Neural progenitor cell (in vitro differentiated cells): ENCODE results near the gene GALK1. TPM values are rescaled to one million over a fixed set of nuclear protein-coding genes. Genes with fewer than 3 reads are reported as not detected.

Experiments
- DNase-seq: peaks from one replicate; pipeline ENCODE4 v3.0.0-alpha.2; 2016; ENCODE audit warnings: low spot score
- H2AFZ ChIP-seq: fragments of 200-600 bp; sonication (generic); replicated peaks from 2 replicates; pipeline ENCODE4 v1.6.1; 2016; ENCODE audit warnings: antibody characterized with exemption
- H3F3A ChIP-seq: fragments of 200-600 bp; sonication (generic); 2 replicates; pipeline ENCODE4 v1.6.1; 2016; ENCODE audit warnings: antibody characterized with exemption, low read depth
- H3K27ac ChIP-seq: fragments of 200-600 bp; sonication (generic); 2 replicates; pipeline ENCODE4 v1.5.1; 2016; ENCODE audit warnings: mild to moderate bottlenecking
- H3K27me3 ChIP-seq: fragments of 200-600 bp; sonication (generic); 2 replicates; pipeline ENCODE4 v1.6.1; 2016; ENCODE audit warnings: mild to moderate bottlenecking, moderate library complexity
- H3K36me3 ChIP-seq: fragments of 200-600 bp; sonication (generic); 2 replicates; pipeline ENCODE4 v1.5.1; 2016
- H3K4me1 ChIP-seq: fragments of 200-600 bp; sonication (generic); 2 replicates; pipeline ENCODE4 v1.6.1; 2016; ENCODE audit warnings: mixed run types
- H3K4me2 ChIP-seq: fragments of 200-600 bp; sonication (generic); 2 replicates; pipeline ENCODE4 v1.6.1; 2016
- H3K4me3 ChIP-seq: fragments of 200-600 bp; sonication (generic); 2 replicates; pipeline ENCODE4 v1.5.1; 2016
- H3K79me2 ChIP-seq: fragments of 200-600 bp; sonication (generic); 2 replicates; pipeline ENCODE4 v1.6.1; 2016; ENCODE audit warnings: low read depth
- H3K9ac ChIP-seq: fragments of 200-600 bp; sonication (generic); 2 replicates; pipeline ENCODE4 v1.6.1; 2016
- H3K9me3 ChIP-seq: fragments of 200-600 bp; sonication (generic); 2 replicates; pipeline ENCODE4 v1.5.1; 2016; ENCODE audit warnings: low read depth
- H4K20me1 ChIP-seq: fragments of 200-600 bp; sonication (generic); 2 replicates; pipeline ENCODE4 v1.6.1; 2016; ENCODE audit warnings: low read depth
- H3K27ac Mint-ChIP-seq: 3 replicates; pipeline ENCODE4 v1.8.0; 2021; ENCODE audit warnings: mixed read lengths
- H3K27me3 Mint-ChIP-seq: 2 replicates; pipeline ENCODE4 v1.8.0; 2022; ENCODE audit warnings: low read depth, mild to moderate bottlenecking, inconsistent platforms, moderate library complexity, mixed read lengths; ENCODE audit not compliant: insufficient read depth
- H3K36me3 Mint-ChIP-seq: 3 replicates; pipeline ENCODE4 v1.8.0; 2021; ENCODE audit warnings: mixed read lengths
- H3K4me1 Mint-ChIP-seq: 3 replicates; pipeline ENCODE4 v1.8.0; 2021; ENCODE audit warnings: mixed read lengths
- H3K4me3 Mint-ChIP-seq: 3 replicates; pipeline ENCODE4 v1.8.0; 2021; ENCODE audit warnings: mild to moderate bottlenecking, moderate library complexity, mixed read lengths
- H3K9me3 Mint-ChIP-seq: 3 replicates; pipeline ENCODE4 v1.8.0; 2020; ENCODE audit warnings: mixed read lengths
- CTCF ChIP-seq: fragments of 200-600 bp; sonication (generic); IDR thresholded peaks from 2 replicates; pipeline ENCODE4 v1.5.1; 2017; ENCODE audit warnings: antibody characterized with exemption, mild to moderate bottlenecking
- EZH2 ChIP-seq: fragments of 200-600 bp; sonication (generic); IDR thresholded peaks from 2 replicates; pipeline ENCODE4 v1.6.1; 2017; ENCODE audit warnings: antibody characterized with exemption, mild to moderate bottlenecking, moderate library complexity
- EZH2phosphoT487 ChIP-seq: fragments of 200-600 bp; sonication (generic); IDR thresholded peaks from 2 replicates; pipeline ENCODE4 v1.6.1; 2017; ENCODE audit warnings: antibody characterized with exemption
- total RNA-seq: library from RNA; depleted of rRNA; stranded (reverse); fragments of >200 nt; gene quantifications from 2 replicates; pipeline ENCODE4 v1.2.3, GENCODE V29; 2015; ENCODE audit warnings: low replicate concordance

Gene GALK1
- total RNA-seq, 1 donor from 2014 or later, result 6.5 TPM

DNA sequence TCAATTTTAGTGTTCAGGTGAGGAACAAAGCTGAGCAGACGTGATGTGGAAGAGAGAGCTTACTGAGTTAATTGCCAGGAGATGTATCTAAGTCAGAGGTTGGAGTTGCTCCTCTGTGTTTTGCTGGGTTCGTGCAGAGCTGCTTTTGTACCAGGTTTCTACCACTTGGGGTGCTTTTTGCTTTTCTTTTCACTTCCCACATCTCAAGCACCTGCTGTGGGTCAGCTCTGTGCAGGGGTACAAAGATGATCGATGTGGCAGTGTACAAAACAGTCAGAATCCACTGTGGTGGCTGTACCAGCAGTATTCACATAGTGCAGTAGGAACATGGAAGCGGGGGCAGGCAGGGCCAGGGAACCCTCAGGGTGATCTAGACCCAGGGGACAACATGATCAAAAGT, 34.4 kb upstream of the GALK1 start:
- Mint-ChIP-seq H3K27ac (no peak overlapping the region), H3K27me3 (no peaks in the 10 kb centered on the region), H3K4me3 (no peak overlapping the region), H3K36me3 (peaks cover 21% of the 10 kb centered on the region), H3K9me3 (no peaks in the 10 kb centered on the region), H3K4me1 (no peaks in the 10 kb centered on the region)
- H3K9me3 ChIP-seq, result no peaks in the 10 kb centered on the region
- peaks cover 9% of the 10 kb centered on the region for H3F3A ChIP-seq
- H3K4me3 ChIP-seq, result no peak overlapping the region
- H3K27ac ChIP-seq, result peak overlapping the region; percentile 13
- H2AFZ ChIP-seq, result no peak overlapping the region
- peaks cover 84% of the 10 kb centered on the region for H3K79me2 ChIP-seq
- no peak overlapping the region for H3K9ac ChIP-seq
- no peaks in the 10 kb centered on the region for H3K4me1 ChIP-seq
- TF ChIP-seq EZH2 (no peak), CTCF (no peak), EZH2phosphoT487 (no peak)
- DNase-seq, result no peak
- no peaks in the 10 kb centered on the region for H3K27me3 ChIP-seq
- no peak overlapping the region for H3K4me2 ChIP-seq
- peaks cover 57% of the 10 kb centered on the region for H4K20me1 ChIP-seq
- H3K36me3 ChIP-seq, result peaks cover 8% of the 10 kb centered on the region

DNA sequence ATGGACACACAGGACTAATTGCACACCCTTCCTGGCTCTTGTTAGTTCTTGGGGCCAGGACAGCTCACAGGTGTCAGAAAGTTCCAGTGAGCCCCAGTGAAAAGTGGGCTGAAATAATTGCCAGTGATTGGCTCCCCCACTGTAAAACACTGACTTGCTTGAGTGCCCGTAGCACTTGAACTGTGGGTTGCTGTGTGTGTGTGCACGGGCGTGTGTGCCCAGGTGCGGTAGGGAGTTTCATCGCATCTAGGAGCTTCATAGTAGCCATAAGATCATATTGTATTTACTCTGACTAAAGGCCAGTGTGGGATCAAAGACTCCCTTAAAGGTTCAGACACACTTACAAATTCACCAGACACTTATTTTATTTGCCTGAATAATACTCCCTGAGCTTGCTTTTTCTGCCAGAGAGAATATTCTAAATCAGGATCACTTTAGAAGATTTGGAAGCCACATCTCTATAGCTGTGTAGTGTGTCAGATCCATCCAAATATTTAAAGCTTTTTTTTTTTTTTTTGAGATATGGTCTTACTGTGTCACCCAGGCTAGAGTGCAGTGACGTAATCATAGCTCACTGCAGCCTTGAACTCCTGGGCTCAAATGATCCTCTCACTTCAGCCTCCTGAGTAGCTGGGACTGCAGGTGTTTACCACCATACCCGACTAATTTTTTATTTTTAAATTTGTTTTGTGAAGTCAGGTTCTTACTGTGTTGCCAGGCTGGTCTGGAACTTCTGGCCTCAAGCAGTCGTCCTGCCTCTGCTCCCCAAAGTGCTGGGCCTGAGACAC, 31.0 kb upstream of the GALK1 start:
- Histone ChIP-seq H3K9me3 (no peaks in the 10 kb centered on the region), H3K4me1 (no peaks in the 10 kb centered on the region), H3K79me2 (peaks cover 86% of the 10 kb centered on the region), H3K27me3 (no peaks in the 10 kb centered on the region), H3K27ac (no peak overlapping the region), H3K9ac (no peak overlapping the region), H3K4me2 (no peak overlapping the region), H3K36me3 (peaks cover 8% of the 10 kb centered on the region), H4K20me1 (peaks cover 65% of the 10 kb centered on the region), H2AFZ (no peak overlapping the region), H3K4me3 (no peak overlapping the region), H3F3A (peaks cover 2% of the 10 kb centered on the region)
- Mint-ChIP-seq H3K36me3 (peaks cover 31% of the 10 kb centered on the region), H3K27ac (no peak overlapping the region), H3K9me3 (no peaks in the 10 kb centered on the region), H3K4me3 (no peak overlapping the region), H3K27me3 (no peaks in the 10 kb centered on the region), H3K4me1 (peaks cover 1% of the 10 kb centered on the region)
- DNase-seq, result no peak
- TF ChIP-seq EZH2 (no peak), CTCF (no peak), EZH2phosphoT487 (no peak)

- H3K4me3 ChIP-seq, result no peak overlapping the region
- no peak overlapping the region for H2AFZ ChIP-seq
- H3K36me3 ChIP-seq, result peaks cover 8% of the 10 kb centered on the region
- no peak overlapping the region for H3K4me3 Mint-ChIP-seq
- peaks cover 2% of the 10 kb centered on the region for H3F3A ChIP-seq
- peaks cover 98% of the 10 kb centered on the region for H3K79me2 ChIP-seq
- H3K27me3 ChIP-seq, result no peaks in the 10 kb centered on the region
- no peaks in the 10 kb centered on the region for H3K27me3 Mint-ChIP-seq
- peaks cover 6% of the 10 kb centered on the region for H3K4me1 Mint-ChIP-seq
- no peaks in the 10 kb centered on the region for H3K9me3 ChIP-seq
- no peak overlapping the region for H3K27ac ChIP-seq
- no peaks in the 10 kb centered on the region for H3K9me3 Mint-ChIP-seq
- no peak for TF ChIP-seq CTCF
- TF ChIP-seq EZH2phosphoT487, result no peak
- no peak for TF ChIP-seq EZH2
- H3K4me2 ChIP-seq, result no peak overlapping the region
- H4K20me1 ChIP-seq, result peaks cover 71% of the 10 kb centered on the region
- H3K36me3 Mint-ChIP-seq, result peaks cover 28% of the 10 kb centered on the region
- DNase-seq, result no peak
- H3K4me1 ChIP-seq, result no peaks in the 10 kb centered on the region
- no peak overlapping the region for H3K9ac ChIP-seq
- H3K27ac Mint-ChIP-seq, result no peak overlapping the region
Measured at GRCh38 chr17:75793460-75793859, 28.5 kb upstream of the GALK1 start.
